ENCODE measurements around the gene IGFBP3. TPM values are rescaled to one million over a fixed set of nuclear protein-coding genes. Genes with fewer than 3 reads are reported as not detected.

IGFBP3 gene
- total and polyA plus RNA-seq, 2 of the 13 experiments (the other 11 are each of a cell fraction or from before 2014, with no cell fraction given), result 57.5 TPM; not detected in 1

- Histone ChIP-seq H3K79me2 (ENCODE audit: insufficient read depth, low read length) (no peaks in the 10 kb centered on the region), H3K4me3 (replicated peaks in 1 of 3; ENCODE audit: insufficient read depth in 1 of 3, low read depth in 2 of 3, low read length in 3 of 3) (no peak overlapping the region; a peak in 1 of 6 replicates), H3K9ac (ENCODE audit: insufficient read depth, low read depth, low read length) (peak overlapping the region; percentile 69), H2AFZ (ENCODE audit: low read length) (no peak overlapping the region), H3K9me3 (ENCODE audit: low read length) (peaks cover 20% of the 10 kb centered on the region), H3K4me2 (ENCODE audit: low read depth, low read length) (peak overlapping the region; percentile 47), H3K4me1 (ENCODE audit: insufficient read depth, low read length) (peaks cover 79% of the 10 kb centered on the region), H3K27ac (ENCODE audit: extremely low read length, insufficient read depth, low read length) (peak overlapping the region; percentile 93), H3K36me3 (replicated peaks in 1 of 2; ENCODE audit: control insufficient read depth in 1 of 2, insufficient read depth in 2 of 2, low read length in 2 of 2) (no peaks in the 10 kb centered on the region), H4K20me1 (ENCODE audit: insufficient read depth, low read length) (no peaks in the 10 kb centered on the region), H3K27me3 (ENCODE audit: control insufficient read depth in 1 of 2, insufficient read depth in 2 of 2, low read length in 2 of 2) (no peaks in the 10 kb centered on the region)
- in situ Hi-C loops (cut with HindIII; ENCODE audit: extremely low pct_ligation_motif_present, low pct_unique_long_range_greater_than_20kb) (no loop called here), intact Hi-C loops (cut with micrococcal nuclease; ENCODE audit: unreplicated experiment) (no loop called here)
- DNase-seq (ENCODE audit: low spot score) (no peak), FAIRE-seq (no peak), ATAC-seq (peak; percentile 15)
- no TSS peak for BruUV-seq (replicated peaks)
- 58% methylated on average over 9 of the region's 9 CpGs for WGBS (ENCODE audit: low lambda C conversion rate)
- ChIA-PET POLR2A (interaction anchor here (0.7 to 5.5 kb wide), 21 partner anchors 8 to 1905 kb away, joined by 3 to 118 read pairs (median 4); partner anchors contain the start of genes CCDC201 and TBRG4), CTCF (ENCODE audit: low intra/inter-chr PET ratio, low total read pairs) (no interaction called here)
- TF ChIP-seq ZNF24 (IDR thresholded peaks at IDR 0.05) (no peak), KMT2B (CRISPR knock-in tag; IDR thresholded peaks at IDR 0.05) (no peak), HOXA3 (CRISPR knock-in tag; IDR thresholded peaks at IDR 0.05) (no peak), ZNF501 (CRISPR knock-in tag; IDR thresholded peaks at IDR 0.05) (0 out of 2 replicates have a peak, but pooled peaks have one; percentile 77), RBM22 (optimal IDR thresholded peaks at IDR 0.05; ENCODE audit: low read length) (no peak), ZNF546 (CRISPR knock-in tag; conservative IDR thresholded peaks at IDR 0.05) (0 out of 2 replicates have a peak, but pooled peaks have one; percentile 37), ZBED4 (CRISPR knock-in tag; IDR thresholded peaks at IDR 0.05; ENCODE audit: borderline replicate concordance) (0 out of 2 replicates have a peak, but pooled peaks have one; percentile 4), POLR2A (IDR thresholded peaks at IDR 0.05; ENCODE audit: insufficient read depth in 1 of 2, low read depth in 2 of 2, low read length in 2 of 2) (no peak), FOXC1 (CRISPR knock-in tag; IDR thresholded peaks at IDR 0.05; ENCODE audit: borderline replicate concordance) (no peak), HNRNPL (IDR thresholded peaks at IDR 0.05; ENCODE audit: low read depth, low read length) (0 out of 2 replicates have a peak, but pooled peaks have one; percentile 19), ZNF234 (CRISPR knock-in tag; conservative IDR thresholded peaks at IDR 0.05) (peak; percentile 20; the same call in 1 of the 2 replicates)
- TF ChIP-seq, protein P1, sequence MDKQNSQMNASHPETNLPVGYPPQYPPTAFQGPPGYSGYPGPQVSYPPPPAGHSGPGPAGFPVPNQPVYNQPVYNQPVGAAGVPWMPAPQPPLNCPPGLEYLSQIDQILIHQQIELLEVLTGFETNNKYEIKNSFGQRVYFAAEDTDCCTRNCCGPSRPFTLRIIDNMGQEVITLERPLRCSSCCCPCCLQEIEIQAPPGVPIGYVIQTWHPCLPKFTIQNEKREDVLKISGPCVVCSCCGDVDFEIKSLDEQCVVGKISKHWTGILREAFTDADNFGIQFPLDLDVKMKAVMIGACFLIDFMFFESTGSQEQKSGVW (CRISPR knock-in tag; IDR thresholded peaks at IDR 0.05; ENCODE audit: borderline replicate concordance), result no peak
- TF ChIP-seq, protein P2, sequence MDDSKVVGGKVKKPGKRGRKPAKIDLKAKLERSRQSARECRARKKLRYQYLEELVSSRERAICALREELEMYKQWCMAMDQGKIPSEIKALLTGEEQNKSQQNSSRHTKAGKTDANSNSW (CRISPR knock-in tag; IDR thresholded peaks at IDR 0.05; ENCODE audit: borderline replicate concordance), result no peak
These were observed 39.8 kb downstream of the IGFBP3 start for GRCh38 chr7:45881280-45881758.

All from HepG2 (cell line).